Activated CD4-positive, alpha-beta memory T cell treated with anti-CD3 and anti-CD28 coated beads for 36 hours (primary cell): ENCODE measurements around the gene FBN3. TPM values are rescaled to one million over a fixed set of nuclear protein-coding genes. Genes with fewer than 3 reads are reported as not detected.
A peak's percentile ranks its signal among the peaks of the same experiment; 100 is the strongest.

ENCODE experiments used
- CTCF ChIA-PET: fragments of 350-600 bp; sonication (Branson Sonifier 250); formaldehyde crosslinking; loops from one replicate; lab custom pipeline; 2021; ENCODE audit warnings: antibody characterized with exemption, inconsistent platforms; lab: Charles Lee
- POLR2A ChIA-PET: fragments of 350-600 bp; sonication (Branson Sonifier 250); formaldehyde crosslinking; loops from one replicate; lab custom pipeline; 2021; ENCODE audit warnings: antibody characterized with exemption; lab: Charles Lee
- DNase-seq: peaks from one replicate; pipeline ENCODE4 v3.0.0-alpha.2; 2020
- H3K27ac Mint-ChIP-seq: one replicate; pipeline ENCODE4 v1.8.0; 2021; ENCODE audit warnings: mixed read lengths
- H3K27me3 Mint-ChIP-seq: one replicate; pipeline ENCODE4 v1.8.0; 2021; ENCODE audit warnings: mixed read lengths
- H3K36me3 Mint-ChIP-seq: one replicate; pipeline ENCODE4 v1.8.0; 2021; ENCODE audit warnings: mixed read lengths
- H3K4me1 Mint-ChIP-seq: one replicate; pipeline ENCODE4 v1.8.0; 2021; ENCODE audit warnings: low read depth, mixed read lengths
- H3K4me3 Mint-ChIP-seq: one replicate; pipeline ENCODE4 v1.8.0; 2021; ENCODE audit warnings: mild to moderate bottlenecking, mixed read lengths
- H3K9me3 Mint-ChIP-seq: one replicate; pipeline ENCODE4 v1.8.0; 2021; ENCODE audit warnings: mixed read lengths
- intact Hi-C: fragments of 100-400 bp; cut with micrococcal nuclease; formaldehyde crosslinking; loops from one replicate; pipeline ENCODE4 v1.15.1; 2023
- total RNA-seq, 2 experiments: library from RNA; stranded (reverse); gene quantifications; one replicate each; pipeline ENCODE4 v1.2.3, GENCODE V29; 2021

FBN3 gene
- total RNA-seq, 2 experiments from 2014 or later = not detected

GRCh38 chr19:8054169-8054568 is 95.2 kb downstream of the FBN3 start:
- no peaks in the 10 kb centered on the region for H3K27me3 Mint-ChIP-seq
- no peak overlapping the region for H3K4me3 Mint-ChIP-seq
- no peak overlapping the region for H3K27ac Mint-ChIP-seq
- H3K4me1 Mint-ChIP-seq = peaks cover 5% of the 10 kb centered on the region
- CTCF ChIA-PET = interaction anchor here (0.6 to 1.1 kb wide), 3 partner anchors 52 to 178 kb away, joined by 3 to 5 read pairs (median 3); no protein-coding TSS in a partner anchor
- intact Hi-C loops = loop anchor here (5.0 kb wide), 1 partner anchor 112 kb away; the partner anchor contains the start of gene TIMM44
- POLR2A ChIA-PET = no interaction called here
- no peaks in the 10 kb centered on the region for H3K36me3 Mint-ChIP-seq
- DNase-seq = no peak
- H3K9me3 Mint-ChIP-seq = no peaks in the 10 kb centered on the region

DNA sequence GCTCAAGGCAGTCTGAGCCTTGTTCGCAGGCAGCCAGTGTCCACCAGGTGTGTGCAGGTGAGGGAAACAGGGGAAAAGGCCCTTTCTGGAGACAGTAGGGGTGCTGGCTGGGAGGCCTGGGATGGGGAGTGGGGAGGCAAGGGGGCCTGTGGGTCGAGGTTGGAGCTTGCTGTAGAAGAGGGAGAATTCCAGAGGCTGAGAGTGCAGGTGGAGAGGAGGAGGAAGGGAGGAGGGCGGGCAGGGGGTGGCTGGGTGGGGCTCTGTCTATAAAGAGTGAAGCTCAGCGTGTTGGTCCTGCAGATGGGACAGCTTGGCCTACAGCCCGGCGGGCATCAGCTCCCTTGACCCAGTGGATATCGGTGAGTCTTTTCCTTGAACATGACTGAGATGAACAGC is 96.9 kb downstream of the FBN3 start, which contains the start of gene CCL25:
Gene CCL25 (plus strand): TSS at position 297 of the 396 bp plus-strand sequence. CDS start 290 bp downstream, outside the sequence.
- H3K36me3 Mint-ChIP-seq = no peaks in the 10 kb centered on the region
- H3K27ac Mint-ChIP-seq = peak within 1 kb of the TSS; percentile 13
- no peaks in the 10 kb centered on the region for H3K27me3 Mint-ChIP-seq
- H3K4me3 Mint-ChIP-seq = no peak within 1 kb of the TSS
- intact Hi-C loops = loop anchor here (5.0 kb wide), 1 partner anchor 110 kb away; the partner anchor contains the start of gene TIMM44
- POLR2A ChIA-PET = no interaction called here
- CTCF ChIA-PET = no interaction called here
- peaks cover 5% of the 10 kb centered on the region for H3K4me1 Mint-ChIP-seq
- no peaks in the 10 kb centered on the region for H3K9me3 Mint-ChIP-seq
- DNase-seq = no peak

GRCh38 chr19:8050274-8051096 is 98.9 kb downstream of the FBN3 start:
- Mint-ChIP-seq H3K36me3 (no peaks in the 10 kb centered on the region), H3K4me1 (peaks cover 5% of the 10 kb centered on the region), H3K9me3 (no peaks in the 10 kb centered on the region), H3K27ac (no peak overlapping the region), H3K4me3 (peak overlapping the region; percentile 37), H3K27me3 (no peaks in the 10 kb centered on the region)
- DNase-seq = peak; percentile 95
- intact Hi-C loops = loop anchor here (5.0 kb wide), 1 partner anchor 108 kb away; the partner anchor contains the start of gene TIMM44
- CTCF ChIA-PET = no interaction called here
- POLR2A ChIA-PET = no interaction called here

DNA sequence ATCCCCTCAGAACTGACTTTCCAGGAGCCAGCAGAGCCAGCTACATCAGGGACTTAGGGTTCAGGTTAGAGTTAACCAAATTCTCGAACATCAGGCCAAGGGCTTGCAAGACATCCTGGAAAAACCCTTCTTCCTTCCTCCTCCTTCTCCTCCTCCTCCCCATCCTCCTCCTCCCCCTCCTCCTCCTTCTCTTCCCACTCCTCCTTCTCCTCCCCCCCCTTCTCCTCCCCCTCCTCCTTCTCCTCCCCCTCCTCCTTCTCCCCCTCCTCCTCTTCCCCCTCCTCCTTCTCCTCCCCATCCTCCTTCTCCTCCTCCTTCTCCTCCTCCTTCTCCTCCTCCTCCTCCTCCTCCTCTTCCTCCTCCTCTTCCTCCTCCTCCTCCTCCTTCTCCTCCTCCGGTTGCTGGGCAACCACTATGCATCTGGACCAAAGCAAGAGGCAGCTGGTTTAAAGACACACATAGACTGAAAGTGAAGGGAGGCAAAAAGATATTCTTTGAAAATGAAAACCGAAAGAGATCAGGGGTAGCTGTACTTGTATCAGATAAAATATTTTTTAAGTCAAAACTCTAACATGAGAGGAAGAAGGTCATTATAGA is 102.7 kb downstream of the FBN3 start:
- no peak for DNase-seq
- CTCF ChIA-PET = no interaction called here
- H3K4me1 Mint-ChIP-seq = no peaks in the 10 kb centered on the region
- H3K4me3 Mint-ChIP-seq = no peak overlapping the region
- no peak overlapping the region for H3K27ac Mint-ChIP-seq
- POLR2A ChIA-PET = interaction anchor here (1.2 kb wide), 1 partner anchor 112 kb away, joined by 3 read pairs; no protein-coding TSS in a partner anchor
- no peaks in the 10 kb centered on the region for H3K27me3 Mint-ChIP-seq
- H3K36me3 Mint-ChIP-seq = no peaks in the 10 kb centered on the region
- H3K9me3 Mint-ChIP-seq = no peaks in the 10 kb centered on the region
- intact Hi-C loops = no loop called here

DNA sequence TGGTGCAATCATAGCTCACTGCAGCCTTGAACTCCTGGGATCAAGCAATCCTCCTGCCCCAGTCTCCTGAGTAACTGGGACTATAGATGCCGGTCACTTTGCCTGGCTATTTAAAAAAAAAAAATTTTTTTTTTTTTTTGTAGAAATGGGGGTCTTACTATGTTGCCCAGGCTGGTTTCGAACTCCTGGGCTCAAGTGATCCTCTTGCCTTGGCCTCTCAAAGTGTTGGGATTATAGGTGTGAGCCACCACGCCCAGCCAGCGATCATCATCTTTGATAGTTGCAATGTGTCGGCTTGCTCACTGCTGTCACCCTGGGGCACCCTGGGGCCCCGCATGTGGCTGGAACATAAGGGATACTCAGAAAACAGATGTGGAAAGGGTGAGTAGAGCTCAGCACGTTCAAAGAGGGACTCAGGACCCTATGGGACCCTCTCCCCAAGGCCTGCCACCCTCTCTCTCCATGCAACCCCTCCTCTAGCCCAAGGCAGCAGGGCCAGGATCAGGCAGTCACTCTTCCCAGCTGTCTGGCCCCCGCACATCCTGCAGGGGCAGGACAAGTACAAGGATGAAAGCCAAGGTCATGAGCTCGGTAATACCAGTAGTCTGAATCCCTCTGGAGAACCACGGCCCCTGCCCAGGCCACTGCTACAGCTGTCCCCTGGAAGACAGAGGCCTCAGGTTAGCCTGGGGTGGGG is 103.4 kb downstream of the FBN3 start:
- DNase-seq = no peak
- Mint-ChIP-seq H3K27me3 (no peaks in the 10 kb centered on the region), H3K36me3 (no peaks in the 10 kb centered on the region), H3K4me3 (no peak overlapping the region), H3K27ac (no peak overlapping the region), H3K4me1 (no peaks in the 10 kb centered on the region), H3K9me3 (no peaks in the 10 kb centered on the region)
- CTCF ChIA-PET = interaction anchor here (1.0 kb wide), 1 partner anchor 76 kb away, joined by 3 read pairs; no protein-coding TSS in a partner anchor
- intact Hi-C loops = no loop called here
- POLR2A ChIA-PET = interaction anchor here (1.2 kb wide), 1 partner anchor 112 kb away, joined by 3 read pairs; no protein-coding TSS in a partner anchor

DNA sequence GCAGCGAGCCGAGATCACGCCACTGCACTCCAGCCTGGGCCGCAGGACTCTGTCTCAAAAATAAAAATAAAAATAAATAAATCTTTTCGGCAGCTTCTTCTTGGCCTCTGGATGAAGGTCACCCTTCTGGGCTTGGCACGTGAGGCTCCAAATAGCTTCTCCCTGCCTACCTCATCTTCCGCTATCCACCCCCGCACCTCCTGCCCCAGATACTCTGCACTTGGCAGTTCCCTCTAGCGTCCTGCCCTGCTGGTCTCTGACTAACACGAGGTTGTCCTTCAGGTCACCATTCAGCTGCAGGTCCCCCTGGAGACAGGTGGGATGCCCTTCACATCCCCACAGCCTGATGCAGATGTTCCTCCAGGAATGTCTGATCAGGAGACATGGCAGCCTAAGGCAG is 105.4 kb downstream of the FBN3 start:
- Mint-ChIP-seq H3K36me3 (no peaks in the 10 kb centered on the region), H3K27ac (no peak overlapping the region), H3K9me3 (no peaks in the 10 kb centered on the region), H3K4me3 (no peak overlapping the region), H3K27me3 (no peaks in the 10 kb centered on the region), H3K4me1 (no peaks in the 10 kb centered on the region)
- DNase-seq = no peak
- intact Hi-C loops = no loop called here
- ChIA-PET CTCF (no interaction called here), POLR2A (no interaction called here)

DNA sequence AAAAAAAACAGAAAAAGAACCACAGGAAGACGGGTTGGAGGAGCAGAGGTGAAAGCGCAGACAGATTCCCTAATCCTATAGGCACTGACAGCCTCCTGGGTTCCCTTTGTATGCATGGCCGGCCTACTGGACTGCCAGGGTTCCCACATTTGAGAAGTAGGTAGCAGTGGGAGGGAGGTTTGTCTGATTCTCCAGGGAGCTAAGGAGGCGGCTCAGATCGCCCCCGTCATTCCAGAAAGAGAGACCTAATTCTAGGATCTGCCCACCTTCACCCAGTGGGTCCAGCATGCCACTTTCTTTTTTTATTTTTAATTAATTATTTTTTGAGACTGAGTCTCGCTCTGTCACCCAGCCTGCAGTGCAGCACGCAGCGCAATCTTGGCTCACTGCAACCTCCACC is 106.5 kb downstream of the FBN3 start:
- DNase-seq = no peak
- no peaks in the 10 kb centered on the region for H3K9me3 Mint-ChIP-seq
- ChIA-PET POLR2A (no interaction called here), CTCF (no interaction called here)
- H3K27ac Mint-ChIP-seq = no peak overlapping the region
- no peaks in the 10 kb centered on the region for H3K4me1 Mint-ChIP-seq
- no peak overlapping the region for H3K4me3 Mint-ChIP-seq
- intact Hi-C loops = no loop called here
- no peaks in the 10 kb centered on the region for H3K36me3 Mint-ChIP-seq
- H3K27me3 Mint-ChIP-seq = no peaks in the 10 kb centered on the region

- no peaks in the 10 kb centered on the region for H3K4me1 Mint-ChIP-seq
- no peaks in the 10 kb centered on the region for H3K9me3 Mint-ChIP-seq
- no peaks in the 10 kb centered on the region for H3K27me3 Mint-ChIP-seq
- DNase-seq = no peak
- no peak overlapping the region for H3K27ac Mint-ChIP-seq
- intact Hi-C loops = no loop called here
- POLR2A ChIA-PET = no interaction called here
- H3K36me3 Mint-ChIP-seq = no peaks in the 10 kb centered on the region
- no peak overlapping the region for H3K4me3 Mint-ChIP-seq
- CTCF ChIA-PET = no interaction called here
These were observed 107.9 kb downstream of the FBN3 start for GRCh38 chr19:8041531-8041931.

GRCh38 chr19:8039231-8039630 is 110.2 kb downstream of the FBN3 start:
- intact Hi-C loops = no loop called here
- Mint-ChIP-seq H3K4me1 (no peaks in the 10 kb centered on the region), H3K9me3 (no peaks in the 10 kb centered on the region), H3K27me3 (no peaks in the 10 kb centered on the region), H3K4me3 (no peak overlapping the region), H3K36me3 (no peaks in the 10 kb centered on the region), H3K27ac (no peak overlapping the region)
- CTCF ChIA-PET = interaction anchor here (0.8 kb wide), 1 partner anchor 69 kb away, joined by 4 read pairs; no protein-coding TSS in a partner anchor
- DNase-seq = no peak
- POLR2A ChIA-PET = no interaction called here

DNA sequence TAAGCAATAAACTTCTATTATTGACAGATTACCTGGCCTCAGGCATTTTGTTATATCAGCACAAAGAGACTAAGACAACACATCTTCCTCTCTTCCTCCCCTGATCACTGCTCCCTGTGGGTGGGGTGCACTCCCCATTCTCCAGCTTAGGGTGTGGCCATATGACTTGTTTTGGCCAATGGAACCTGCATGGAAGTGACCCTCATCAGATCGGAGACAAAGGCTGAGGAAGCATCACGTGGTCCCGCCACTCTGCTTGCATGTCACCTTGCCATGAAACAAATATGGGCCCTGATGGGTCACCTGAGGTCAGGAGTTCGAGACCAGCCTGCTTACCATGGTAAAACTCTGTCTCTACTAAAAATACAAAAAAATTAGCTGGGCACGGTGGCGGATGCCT is 110.6 kb downstream of the FBN3 start:
- Mint-ChIP-seq H3K36me3 (no peaks in the 10 kb centered on the region), H3K27ac (no peak overlapping the region), H3K4me1 (no peaks in the 10 kb centered on the region), H3K4me3 (no peak overlapping the region), H3K9me3 (no peaks in the 10 kb centered on the region), H3K27me3 (no peaks in the 10 kb centered on the region)
- ChIA-PET POLR2A (no interaction called here), CTCF (interaction anchor here (0.8 kb wide), 1 partner anchor 68 kb away, joined by 4 read pairs; no protein-coding TSS in a partner anchor)
- no peak for DNase-seq
- intact Hi-C loops = no loop called here

DNA sequence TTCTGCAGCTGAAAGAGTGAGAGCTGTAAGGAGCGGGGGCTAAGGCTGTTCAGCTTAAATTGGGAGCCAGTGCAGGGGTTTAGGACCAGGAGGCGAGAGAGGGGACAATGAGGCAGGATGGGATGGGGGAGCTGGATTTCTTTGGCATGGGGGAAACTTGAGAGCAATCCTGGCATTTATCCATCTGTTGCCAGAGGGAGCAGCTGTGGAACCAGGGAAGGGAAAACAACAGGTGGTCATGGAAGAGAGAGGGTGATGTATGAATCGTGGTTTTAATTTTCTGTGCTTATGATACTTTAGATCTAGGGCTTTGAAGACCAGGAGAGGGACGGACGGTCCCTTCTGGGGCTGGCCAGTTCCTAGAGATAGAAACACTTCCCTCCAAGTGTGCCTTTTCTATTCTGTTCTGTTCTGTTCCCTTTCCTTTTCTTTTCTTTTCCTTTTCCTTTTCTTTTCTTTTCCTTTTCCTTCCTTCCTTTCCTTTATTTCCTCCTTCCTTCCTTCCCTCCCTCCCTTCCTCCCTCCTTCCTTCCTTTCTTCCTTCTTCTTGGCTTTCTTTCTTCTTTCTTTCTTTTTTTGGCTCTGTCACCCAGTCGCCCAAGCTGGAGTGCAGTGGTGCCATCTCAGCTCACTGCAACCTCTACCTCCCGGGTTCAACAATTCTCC is 112.8 kb downstream of the FBN3 start:
- POLR2A ChIA-PET = no interaction called here
- Mint-ChIP-seq H3K9me3 (no peaks in the 10 kb centered on the region), H3K27ac (no peak overlapping the region), H3K4me1 (no peaks in the 10 kb centered on the region), H3K36me3 (no peaks in the 10 kb centered on the region), H3K4me3 (no peak overlapping the region), H3K27me3 (no peaks in the 10 kb centered on the region)
- DNase-seq = no peak
- intact Hi-C loops = no loop called here
- CTCF ChIA-PET = interaction anchor here (0.7 kb wide), 1 partner anchor 236 kb away, joined by 3 read pairs; no protein-coding TSS in a partner anchor
